HepG2 (cell line): ENCODE measurements around the gene BRSK2. TPM values are rescaled to one million over a fixed set of nuclear protein-coding genes. Genes with fewer than 3 reads are reported as not detected.

ENCODE experiments used
- ATAC-seq: fragments of 200-7000 bp; cut with Tn5 transposase; 3 replicates; pipeline ENCODE4 v1.9.1; 2020; ENCODE audit warnings: mild to moderate bottlenecking, moderate library complexity
- BruUV-seq: library from RNA; stranded (reverse); fragments of 400-500 nt; replicated peaks from 2 replicates; lab custom pipeline; 2021; lab: Mats Ljungman, UMichigan
- CTCF ChIA-PET: fragments of 300-600 bp; formaldehyde crosslinking; extraction: SDS; loops from one replicate; lab custom pipeline; 2021; ENCODE audit warnings: low total read pairs, inconsistent platforms, low intra/inter-chr PET ratio; lab: Yijun Ruan, JAX
- POLR2A ChIA-PET: fragments of 350-600 bp; sonication (Branson Sonifier 250); formaldehyde crosslinking; loops from one replicate; lab custom pipeline; 2020; ENCODE audit warnings: antibody characterized with exemption, inconsistent platforms; lab: Yijun Ruan, JAX
- DNase-seq: peaks from one replicate; pipeline ENCODE4 v3.0.0-alpha.2; 2015; ENCODE audit warnings: low spot score
- FAIRE-seq: peaks from 3 replicates; lab custom pipeline; 2011; peaks lifted over from hg19 to GRCh38; lab: Jason Lieb, UNC
- H2AFZ ChIP-seq: one replicate; pipeline ENCODE4 v1.6.1; 2011; ENCODE audit warnings: low read length, inconsistent platforms
- H3K27ac ChIP-seq: fragments of 300-600 bp; 3 replicates; pipeline ENCODE4 v1.8.0; 2011; ENCODE audit warnings: mixed run types, mild to moderate bottlenecking, mixed read lengths, low read length, inconsistent platforms; ENCODE audit not compliant: insufficient read depth; ENCODE audit errors: extremely low read length
- H3K27me3 ChIP-seq, 2 experiments: fragments of 200-600 bp in 1 of 2; 2 replicates in 1 of 2; 3 replicates in 1 of 2; pipeline versions ENCODE4 v1.6.0 to v1.8.0; 2011; ENCODE audit warnings: low read length in 2 of 2, mild to moderate bottlenecking in 2 of 2, moderate library complexity in 2 of 2, inconsistent platforms in 1 of 2; ENCODE audit not compliant: insufficient read depth in 2 of 2, control insufficient read depth in 1 of 2
- H3K36me3 ChIP-seq, 2 experiments: fragments of 200-600 bp in 1 of 2; replicated peaks in 1 of 2; 2 replicates in 1 of 2; 3 replicates in 1 of 2; pipeline versions ENCODE4 v1.5.1 to v1.8.0; 2011; ENCODE audit warnings: low read length in 2 of 2, inconsistent platforms in 1 of 2; ENCODE audit not compliant: insufficient read depth in 2 of 2, control insufficient read depth in 1 of 2
- H3K4me1 ChIP-seq: 2 replicates; pipeline ENCODE4 v1.5.1; 2012; ENCODE audit warnings: low read length, inconsistent platforms; ENCODE audit not compliant: insufficient read depth
- H3K4me2 ChIP-seq: 2 replicates; pipeline ENCODE4 v1.6.0; 2011; ENCODE audit warnings: low read depth, low read length, inconsistent platforms
- H3K4me3 ChIP-seq, 3 experiments: fragments of 200-600 bp in 1 of 3; sonication (generic), shearing (Covaris generic) in 1 of 3; replicated peaks in 1 of 3; 2 replicates each; pipeline ENCODE4 v1.5.1; 2011 to 2016; ENCODE audit warnings: low read length in 3 of 3, inconsistent platforms in 2 of 3, low read depth in 2 of 3, mild to moderate bottlenecking in 2 of 3, control low read depth in 1 of 3, mixed read lengths in 1 of 3; ENCODE audit not compliant: insufficient read depth in 1 of 3
- H3K79me2 ChIP-seq: one replicate; pipeline ENCODE4 v1.6.1; 2011; ENCODE audit warnings: low read length, inconsistent platforms; ENCODE audit not compliant: insufficient read depth
- H3K9ac ChIP-seq: 2 replicates; pipeline ENCODE4 v1.6.0; 2011; ENCODE audit warnings: mild to moderate bottlenecking, low read depth, low read length, inconsistent platforms; ENCODE audit not compliant: insufficient read depth
- H3K9me3 ChIP-seq: 2 replicates; pipeline ENCODE4 v1.5.1; 2012; ENCODE audit warnings: mild to moderate bottlenecking, low read length
- H4K20me1 ChIP-seq: 2 replicates; pipeline ENCODE4 v1.6.0; 2011; ENCODE audit warnings: inconsistent platforms, mild to moderate bottlenecking, low read length, moderate library complexity; ENCODE audit not compliant: insufficient read depth
- ADNP ChIP-seq: sonication (generic); formaldehyde crosslinking; IDR thresholded peaks from 2 replicates; pipeline ENCODE4 v1.4.0; 2020; ENCODE audit warnings: missing genetic modification reagents
- CTCF ChIP-seq: sonication (generic); formaldehyde crosslinking; IDR thresholded peaks from 2 replicates; pipeline ENCODE4 v1.5.0; 2020; ENCODE audit warnings: mild to moderate bottlenecking, missing genetic modification reagents, moderate library complexity
- EED ChIP-seq: sonication (generic); formaldehyde crosslinking; IDR thresholded peaks from 2 replicates; pipeline ENCODE4 v1.5.0; 2020; ENCODE audit warnings: mild to moderate bottlenecking, missing genetic modification reagents
- HIVEP1 ChIP-seq: sonication (generic); formaldehyde crosslinking; IDR thresholded peaks from 2 replicates; pipeline ENCODE4 v1.4.0; 2020; ENCODE audit warnings: mild to moderate bottlenecking, missing genetic modification reagents
- PATZ1 ChIP-seq: sonication (generic); formaldehyde crosslinking; IDR thresholded peaks from 2 replicates; pipeline ENCODE4 v1.4.0; 2020; ENCODE audit warnings: missing genetic modification reagents
- PCBP1 ChIP-seq: fragments of 200-400 bp; formaldehyde crosslinking; IDR thresholded peaks from 2 replicates; pipeline ENCODE4 v1.6.1; 2017; ENCODE audit warnings: mild to moderate bottlenecking, low read depth, low read length, borderline replicate concordance
- RBM22 ChIP-seq: fragments of 200-400 bp; formaldehyde crosslinking; optimal IDR thresholded peaks from 2 replicates; pipeline ENCODE3; 2017; ENCODE audit warnings: mild to moderate bottlenecking, low read length, moderate library complexity
- SALL2 ChIP-seq: sonication (generic); formaldehyde crosslinking; IDR thresholded peaks from 2 replicates; pipeline ENCODE4 v1.8.1; 2023; ENCODE audit warnings: mild to moderate bottlenecking, missing genetic modification reagents, inconsistent platforms
- SOX6 ChIP-seq, 2 experiments: fragments of 450-650 bp in 1 of 2; sonication (generic) in 1 of 2; formaldehyde crosslinking in 1 of 2; IDR thresholded peaks; 2 replicates each; pipeline versions ENCODE4 v1.4.0 to v1.6.1; 2017 to 2020; ENCODE audit warnings: antibody characterized with exemption in 1 of 2, mild to moderate bottlenecking in 1 of 2, missing genetic modification reagents in 1 of 2
- ZBTB3 ChIP-seq: sonication (generic); formaldehyde crosslinking; IDR thresholded peaks from 2 replicates; pipeline ENCODE4 v1.4.0; 2020; ENCODE audit warnings: low read depth, mild to moderate bottlenecking, moderate library complexity, missing genetic modification reagents, borderline replicate concordance
- ZNF451 ChIP-seq: sonication (generic); formaldehyde crosslinking; IDR thresholded peaks from 2 replicates; pipeline ENCODE4 v1.5.0; 2020; ENCODE audit warnings: mild to moderate bottlenecking, missing genetic modification reagents
- ZNF607 ChIP-seq: sonication (generic); formaldehyde crosslinking; IDR thresholded peaks from 2 replicates; pipeline ENCODE4 v1.5.1; 2020; ENCODE audit warnings: missing genetic modification reagents, mild to moderate bottlenecking, borderline replicate concordance
- ZNF740 ChIP-seq: sonication (generic); formaldehyde crosslinking; IDR thresholded peaks from 2 replicates; pipeline ENCODE4 v1.4.0; 2020; ENCODE audit warnings: missing genetic modification reagents
- WGBS: methylation state at CpG from one replicate; pipeline ENCODE4 v1.1.6; 2017; ENCODE audit warnings: low lambda C conversion rate; 5-methylcytosine and 5-hydroxymethylcytosine counted together
- in situ Hi-C: cut with HindIII; loops from 2 replicates; pipeline ENCODE4 v1.10.0; 2017; ENCODE audit warnings: low pct_unique_long_range_greater_than_20kb; ENCODE audit not compliant: extremely low pct_ligation_motif_present
- intact Hi-C: fragments of 100-400 bp; cut with micrococcal nuclease; formaldehyde crosslinking; loops from one replicate; pipeline ENCODE4 v1.10.0; 2022; ENCODE audit not compliant: unreplicated experiment
- polyA plus RNA-seq, 8 experiments: library from polyadenylated mRNA; depleted of rRNA in 3 of 8; stranded (reverse) in 7 of 8; unstranded in 1 of 8; fragments of >200 nt; fragmentation: Illumina TruSeq in 4 of 8; extraction: Trizol in 4 of 8; gene quantifications; 2 replicates each; pipeline versions ENCODE4 v1.2.1 to v1.2.3, GENCODE V29; 2011 to 2016; ENCODE audit warnings: low read depth in 4 of 8, missing spikeins in 1 of 8, mixed read lengths in 1 of 8; ENCODE audit not compliant: insufficient read depth in 1 of 8
- total RNA-seq, 5 experiments: library from RNA; depleted of rRNA; stranded (reverse); fragments of >200 nt; fragmentation: Illumina TruSeq; extraction: Trizol; gene quantifications; 2 replicates each; pipeline ENCODE4 v1.2.3, GENCODE V29; 2016; ENCODE audit warnings: low read depth in 1 of 5

Gene BRSK2
- total and polyA plus RNA-seq, 2 of the 13 experiments (the other 11 are each of a cell fraction or from before 2014, with no cell fraction given): 0.74 to 1.1 TPM

GRCh38 chr11:1457856-1458255, 68.1 kb downstream of the BRSK2 start (continued):
- TF ChIP-seq PATZ1: no peak
- no peak for TF ChIP-seq SALL2 (CRISPR knock-in tag)
- no peak for TF ChIP-seq ZBTB3 (CRISPR knock-in tag)
- TF ChIP-seq SOX6 (IDR thresholded peaks at IDR 0.05): no peak
- TF ChIP-seq SOX6 (CRISPR knock-in tag; IDR thresholded peaks at IDR 0.05): no peak
- TF ChIP-seq EED (CRISPR knock-in tag): no peak
- no peak for TF ChIP-seq RBM22
- TF ChIP-seq ZNF607 (CRISPR knock-in tag): no peak

- POLR2A ChIA-PET: no interaction called here
- Histone ChIP-seq H3K9ac (no peak overlapping the region), H3K27me3 (peaks cover 1 to 16% of the 10 kb centered on the region in 2 experiments; a peak in 2 of 5 replicates), H3K9me3 (peaks cover 1% of the 10 kb centered on the region; the same call in 1 of the 2 replicates), H3K27ac (no peak overlapping the region), H2AFZ (no peak overlapping the region), H4K20me1 (no peaks in the 10 kb centered on the region), H3K79me2 (no peaks in the 10 kb centered on the region), H3K36me3 (no peaks in the 10 kb centered on the region), H3K4me1 (no peaks in the 10 kb centered on the region), H3K4me2 (0 out of 2 replicates have a peak overlapping the region, but pooled peaks have one; percentile 1), H3K4me3 (no peak overlapping the region)
- FAIRE-seq: no peak
- peak; percentile 37 for ATAC-seq
- no peak for TF ChIP-seq ZNF451 (CRISPR knock-in tag)
- TF ChIP-seq CTCF (CRISPR knock-in tag): peak; percentile 62
- TF ChIP-seq PCBP1: 0 out of 2 replicates have a peak, but pooled peaks have one; percentile 37
- peak; percentile 83 for TF ChIP-seq PATZ1
- TF ChIP-seq ADNP: no peak
- TF ChIP-seq ZNF740 (CRISPR knock-in tag): peak; percentile 81; the same call in 1 of the 2 replicates
- peak; percentile 33; the same call in 1 of the 2 replicates for TF ChIP-seq HIVEP1
- intact Hi-C loops (no loop called here), in situ Hi-C loops (no loop called here)
- DNase-seq: no peak
- CTCF ChIA-PET: no interaction called here
- BruUV-seq: no TSS peak
- 9% methylated on average over 3 of the region's 18 CpGs for WGBS
Measured at GRCh38 chr11:1458340-1459218, 68.8 kb downstream of the BRSK2 start.
